Cardiac fibroblast (primary cell): ENCODE data around the gene INPP5F.

ENCODE experiments used
- DNase-seq, 2 donors: peaks; one replicate each; pipeline versions ENCODE4 v3.0.0 to v3.0.0-alpha.2; 2010; ENCODE audit warnings: low read depth in 2 of 2
- H3K4me3 ChIP-seq, 2 donors: replicated peaks in 1 of 2; 1 replicate in 1 of 2; 2 replicates in 1 of 2; pipeline ENCODE4 v1.5.1; 2011; ENCODE audit warnings: low read depth in 2 of 2, low read length in 2 of 2, mild to moderate bottlenecking in 2 of 2, moderate library complexity in 1 of 2
- TF ChIP-seq, protein P1 (sequence below): IDR thresholded peaks from one replicate; pipeline ENCODE4 v1.5.1; 2011; ENCODE audit warnings: low read depth, mild to moderate bottlenecking, low read length, inconsistent platforms

INPP5F gene

DNA sequence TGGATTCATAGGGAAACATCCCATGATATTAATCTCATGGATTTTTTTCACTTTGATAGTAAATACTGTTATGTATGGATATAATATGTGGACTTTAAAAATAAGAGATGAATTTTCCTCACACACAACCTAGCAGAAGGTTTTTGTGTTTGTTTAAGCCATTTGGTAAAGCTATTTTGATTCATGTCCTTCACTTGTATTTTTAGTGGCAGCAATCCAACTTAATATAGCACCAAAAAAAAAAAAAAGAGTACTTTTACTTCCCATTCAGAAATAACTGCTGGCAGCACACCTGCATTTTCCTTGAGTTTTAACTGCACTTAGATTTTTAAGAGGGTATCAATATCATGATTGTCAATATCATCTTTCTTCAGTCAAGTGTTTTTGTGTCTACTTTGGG lies 86.8 kb downstream of the INPP5F start:
- DNase-seq, result no peak
- TF ChIP-seq, protein P1, sequence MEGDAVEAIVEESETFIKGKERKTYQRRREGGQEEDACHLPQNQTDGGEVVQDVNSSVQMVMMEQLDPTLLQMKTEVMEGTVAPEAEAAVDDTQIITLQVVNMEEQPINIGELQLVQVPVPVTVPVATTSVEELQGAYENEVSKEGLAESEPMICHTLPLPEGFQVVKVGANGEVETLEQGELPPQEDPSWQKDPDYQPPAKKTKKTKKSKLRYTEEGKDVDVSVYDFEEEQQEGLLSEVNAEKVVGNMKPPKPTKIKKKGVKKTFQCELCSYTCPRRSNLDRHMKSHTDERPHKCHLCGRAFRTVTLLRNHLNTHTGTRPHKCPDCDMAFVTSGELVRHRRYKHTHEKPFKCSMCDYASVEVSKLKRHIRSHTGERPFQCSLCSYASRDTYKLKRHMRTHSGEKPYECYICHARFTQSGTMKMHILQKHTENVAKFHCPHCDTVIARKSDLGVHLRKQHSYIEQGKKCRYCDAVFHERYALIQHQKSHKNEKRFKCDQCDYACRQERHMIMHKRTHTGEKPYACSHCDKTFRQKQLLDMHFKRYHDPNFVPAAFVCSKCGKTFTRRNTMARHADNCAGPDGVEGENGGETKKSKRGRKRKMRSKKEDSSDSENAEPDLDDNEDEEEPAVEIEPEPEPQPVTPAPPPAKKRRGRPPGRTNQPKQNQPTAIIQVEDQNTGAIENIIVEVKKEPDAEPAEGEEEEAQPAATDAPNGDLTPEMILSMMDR, result no peak
- H3K4me3 ChIP-seq, result no peak overlapping the region

DNA sequence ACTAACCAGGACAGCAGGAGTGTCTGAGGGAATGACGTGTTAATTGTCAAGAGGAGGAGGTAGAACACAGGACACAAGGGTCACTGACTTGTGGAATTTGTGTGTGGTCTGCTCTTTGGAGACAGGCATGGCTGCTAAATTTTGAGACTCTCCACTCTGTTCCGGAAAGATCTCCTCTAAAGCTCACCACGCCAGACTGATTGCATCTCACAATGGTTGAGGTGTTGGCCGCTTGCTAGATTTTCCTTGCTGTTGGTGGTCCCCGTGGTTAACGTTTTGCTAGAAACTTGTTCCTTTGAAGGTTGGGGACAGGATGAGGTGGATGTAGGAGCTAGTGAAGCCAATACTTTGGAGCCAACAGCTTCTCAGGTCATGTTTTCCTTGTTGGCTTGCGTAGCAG lies 89.8 kb downstream of the INPP5F start:
- no peak for DNase-seq
- no peak overlapping the region for H3K4me3 ChIP-seq
- TF ChIP-seq, protein P1, result no peak

DNA sequence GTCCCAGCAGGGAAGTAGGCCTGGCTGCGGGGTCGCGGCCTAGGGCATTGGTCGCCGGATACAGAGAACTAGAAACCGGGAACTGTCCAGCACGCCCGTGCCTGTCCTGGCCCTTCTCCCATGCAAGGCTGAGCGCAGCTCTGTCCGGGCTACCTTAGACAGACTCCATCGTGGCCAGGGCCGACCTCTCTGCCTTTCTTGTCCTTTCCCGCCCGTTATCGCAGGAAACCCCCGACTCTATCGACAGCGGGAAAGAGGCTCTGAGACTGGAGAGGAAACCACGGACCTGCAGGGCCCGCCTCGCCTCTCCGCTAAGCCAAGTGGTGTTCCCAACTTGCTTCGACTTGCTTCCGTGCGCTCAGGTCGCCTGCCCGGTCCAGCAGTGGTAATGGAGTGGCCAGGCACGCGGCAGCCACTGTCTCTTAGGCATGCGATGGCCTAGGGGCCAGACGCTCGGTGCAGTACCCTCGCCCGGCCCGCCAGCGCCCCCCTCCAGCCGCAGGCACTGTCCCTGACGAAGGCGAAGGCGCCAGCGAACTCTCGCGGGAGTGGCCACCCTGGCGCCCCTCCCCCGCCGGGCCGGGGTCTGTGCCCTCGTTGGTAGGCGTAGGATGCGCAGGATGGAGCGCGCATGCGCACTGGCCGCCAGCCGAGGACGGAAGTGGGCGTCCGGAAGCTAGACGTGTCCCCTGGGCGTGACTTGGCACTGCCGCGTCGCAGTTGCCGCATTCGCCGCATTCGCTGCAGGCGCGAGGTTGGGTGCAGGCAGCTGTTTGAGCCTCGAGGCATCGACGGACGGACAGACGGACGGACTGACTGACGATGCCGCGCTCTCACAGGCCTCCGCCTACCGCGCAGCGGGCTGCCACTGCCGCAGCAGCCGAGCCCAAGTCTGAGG lies 92.4 kb downstream of the INPP5F start:
- peak overlapping the region; percentile 24 to 28 for H3K4me3 ChIP-seq
- TF ChIP-seq, protein P1, result no peak
- DNase-seq, result peak; percentile 46 to 65

DNA sequence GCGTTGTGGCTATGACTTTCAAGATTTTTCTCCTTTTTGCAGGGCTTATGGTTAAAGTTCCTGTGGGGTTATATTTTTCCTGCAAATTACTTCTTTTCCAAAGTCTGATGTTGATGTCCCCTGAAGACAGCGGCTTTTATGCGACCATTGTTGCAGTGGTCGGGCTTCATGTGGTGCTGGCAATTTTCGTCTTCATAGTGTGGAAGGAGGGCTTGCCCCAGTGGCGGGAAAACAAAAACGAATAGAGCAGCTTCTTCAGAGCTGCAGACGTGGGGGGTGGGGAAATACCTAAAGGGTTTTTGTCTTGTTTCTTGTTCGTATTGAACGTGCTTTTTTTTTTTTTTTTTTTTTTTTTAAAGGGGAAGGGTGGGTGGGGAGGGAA lies 93.0 kb downstream of the INPP5F start:
- TF ChIP-seq, protein P1, result no peak
- peak overlapping the region; percentile 24 to 28 for H3K4me3 ChIP-seq

DNA sequence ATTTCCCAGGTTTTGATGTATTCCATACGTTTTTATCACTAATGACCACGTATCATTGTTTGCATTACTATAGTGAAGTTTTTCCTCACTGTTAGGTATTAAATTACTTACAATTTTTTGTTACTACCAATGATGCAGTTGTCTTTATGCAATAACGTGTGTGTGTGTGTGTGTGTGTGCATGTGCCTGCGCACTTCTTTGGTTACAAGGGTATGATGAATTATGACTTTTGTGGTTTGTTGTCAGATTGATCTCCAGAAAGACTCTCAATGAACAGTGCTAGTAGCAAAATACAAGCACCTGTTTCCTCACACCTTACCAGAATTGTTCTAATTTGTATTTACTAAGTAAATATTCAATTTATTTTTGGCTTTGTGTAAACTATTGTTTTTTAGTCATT lies 95.3 kb downstream of the INPP5F start:
- H3K4me3 ChIP-seq, result no peak overlapping the region
- TF ChIP-seq, protein P1, result no peak
- no peak for DNase-seq

More for the DNA sequence above, 93.0 kb downstream of the INPP5F start:
- no peak for DNase-seq

DNA sequence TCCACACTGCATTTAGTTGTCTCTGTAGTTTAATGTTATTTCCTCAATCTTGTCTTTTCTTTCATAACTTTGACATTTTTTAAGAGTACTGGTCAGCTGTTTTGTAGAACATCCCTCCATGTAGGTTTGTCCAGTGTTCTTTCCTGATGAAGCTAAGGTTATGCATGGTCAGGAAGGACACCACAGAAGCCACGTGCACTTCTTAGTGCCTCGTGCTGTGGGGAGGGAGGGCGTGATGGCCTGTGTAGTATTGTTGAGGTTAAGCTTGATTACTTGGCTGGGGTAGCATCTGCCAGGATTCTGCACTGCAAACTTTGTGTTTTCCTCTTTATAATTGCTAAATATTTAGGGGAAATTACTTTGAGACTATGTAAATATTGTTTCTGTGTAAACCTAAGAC lies 98.4 kb downstream of the INPP5F start:
- no peak overlapping the region for H3K4me3 ChIP-seq
- DNase-seq, result no peak
- TF ChIP-seq, protein P1, result no peak
